Measurements from ENCODE around the gene CEMIP.

The CEMIP gene

GRCh38 chr15:80978685-80979329 is 199.6 kb downstream of the CEMIP start:
- TF ChIP-seq ZNF274 (IDR thresholded peaks at IDR 0.05; ENCODE audit: low read depth, low read length) = no peak
- H3K4me3 ChIP-seq (ENCODE audit: low read length) = no peak overlapping the region

- H3K4me3 ChIP-seq (ENCODE audit: low read length) = no peak overlapping the region
- no peak for TF ChIP-seq ZNF274 (IDR thresholded peaks at IDR 0.05; ENCODE audit: low read depth, low read length)
Observed at GRCh38 chr15:80979538-80980200, 200.5 kb downstream of the CEMIP start.

- TF ChIP-seq ZNF274 (IDR thresholded peaks at IDR 0.05; ENCODE audit: low read depth, low read length) = no peak
- H3K4me3 ChIP-seq (ENCODE audit: low read length) = no peak overlapping the region
Observed at GRCh38 chr15:80982205-80982604, 203.0 kb downstream of the CEMIP start.

GRCh38 chr15:80982839-80983238 is 203.7 kb downstream of the CEMIP start:
- no peak overlapping the region for H3K4me3 ChIP-seq (ENCODE audit: low read length)
- TF ChIP-seq ZNF274 (IDR thresholded peaks at IDR 0.05; ENCODE audit: low read depth, low read length) = no peak

- no peak for TF ChIP-seq ZNF274 (IDR thresholded peaks at IDR 0.05; ENCODE audit: low read depth, low read length)
- no peak overlapping the region for H3K4me3 ChIP-seq (ENCODE audit: low read length)
Observed at GRCh38 chr15:80984856-80985255, 205.7 kb downstream of the CEMIP start.

- TF ChIP-seq ZNF274 (IDR thresholded peaks at IDR 0.05; ENCODE audit: low read depth, low read length) = no peak
- H3K4me3 ChIP-seq (ENCODE audit: low read length) = no peak overlapping the region
Observed at GRCh38 chr15:80985981-80986380, 206.8 kb downstream of the CEMIP start.

- no peak for TF ChIP-seq ZNF274 (IDR thresholded peaks at IDR 0.05; ENCODE audit: low read depth, low read length)
- H3K4me3 ChIP-seq (ENCODE audit: low read length) = no peak overlapping the region
Observed at GRCh38 chr15:80986487-80986886, 207.3 kb downstream of the CEMIP start.

- peak overlapping the region; percentile 99 for H3K4me3 ChIP-seq (ENCODE audit: low read length)
- no peak for TF ChIP-seq ZNF274 (IDR thresholded peaks at IDR 0.05; ENCODE audit: low read depth, low read length)
Observed at GRCh38 chr15:80988148-80988796, 209.1 kb downstream of the CEMIP start.

- TF ChIP-seq ZNF274 (IDR thresholded peaks at IDR 0.05; ENCODE audit: low read depth, low read length) = no peak
- H3K4me3 ChIP-seq (ENCODE audit: low read length) = peak overlapping the region; percentile 99
Observed at GRCh38 chr15:80989081-80989517, 209.9 kb downstream of the CEMIP start.

- TF ChIP-seq ZNF274 (IDR thresholded peaks at IDR 0.05; ENCODE audit: low read depth, low read length) = no peak
Observed at GRCh38 chr15:80989518-80990478, 210.6 kb downstream of the CEMIP start, which contains the start of gene MESD. TSS of gene MESD (minus strand) at chr15:80989819. CDS start at chr15:80989791, 28 bp downstream.

GRCh38 chr15:80990955-80991354 is 211.8 kb downstream of the CEMIP start:
- H3K4me3 ChIP-seq (ENCODE audit: low read length) = no peak overlapping the region
- no peak for TF ChIP-seq ZNF274 (IDR thresholded peaks at IDR 0.05; ENCODE audit: low read depth, low read length)

More at GRCh38 chr15:80989518-80990478, 210.6 kb downstream of the CEMIP start, which contains the start of gene MESD:
- peak within 1 kb of the TSS; percentile 99 for H3K4me3 ChIP-seq (ENCODE audit: low read length)

GRCh38 chr15:80991421-80991820 is 212.3 kb downstream of the CEMIP start:
- no peak overlapping the region for H3K4me3 ChIP-seq (ENCODE audit: low read length)
- no peak for TF ChIP-seq ZNF274 (IDR thresholded peaks at IDR 0.05; ENCODE audit: low read depth, low read length)

GRCh38 chr15:80992006-80992405 is 212.8 kb downstream of the CEMIP start:
- no peak overlapping the region for H3K4me3 ChIP-seq (ENCODE audit: low read length)
- TF ChIP-seq ZNF274 (IDR thresholded peaks at IDR 0.05; ENCODE audit: low read depth, low read length) = no peak

- H3K4me3 ChIP-seq (ENCODE audit: low read length) = no peak overlapping the region
- no peak for TF ChIP-seq ZNF274 (IDR thresholded peaks at IDR 0.05; ENCODE audit: low read depth, low read length)
Observed at GRCh38 chr15:80992441-80992840, 213.3 kb downstream of the CEMIP start.

All from GM08714 (cell line).